ENCODE data around the gene TRAM2. TPM values are rescaled to one million over a fixed set of nuclear protein-coding genes. Genes with fewer than 3 reads are reported as not detected.

Gene TRAM2
- total and polyA plus RNA-seq, 2 of the 13 experiments (the other 11 are each of a cell fraction or from before 2014, with no cell fraction given) = 49.1 to 72.5 TPM

GRCh38 chr6:52475307-52475706 is 101.6 kb downstream of the TRAM2 start:
- Histone ChIP-seq H3K4me3 (replicated peaks in 1 of 3; ENCODE audit: insufficient read depth in 1 of 3, low read depth in 2 of 3, low read length in 3 of 3) (no peak overlapping the region), H3K4me1 (ENCODE audit: insufficient read depth, low read length) (no peaks in the 10 kb centered on the region), H3K79me2 (ENCODE audit: insufficient read depth, low read length) (no peaks in the 10 kb centered on the region), H3K27me3 (ENCODE audit: control insufficient read depth in 1 of 2, insufficient read depth in 2 of 2, low read length in 2 of 2) (no peaks in the 10 kb centered on the region), H2AFZ (ENCODE audit: low read length) (no peak overlapping the region), H3K4me2 (ENCODE audit: low read depth, low read length) (no peak overlapping the region), H4K20me1 (ENCODE audit: insufficient read depth, low read length) (no peaks in the 10 kb centered on the region), H3K27ac (ENCODE audit: extremely low read length, insufficient read depth, low read length) (no peak overlapping the region), H3K9ac (ENCODE audit: insufficient read depth, low read depth, low read length) (no peak overlapping the region), H3K36me3 (replicated peaks in 1 of 2; ENCODE audit: control insufficient read depth in 1 of 2, insufficient read depth in 2 of 2, low read length in 2 of 2) (no peaks in the 10 kb centered on the region), H3K9me3 (ENCODE audit: low read length) (no peaks in the 10 kb centered on the region)
- in situ Hi-C loops (cut with HindIII; ENCODE audit: extremely low pct_ligation_motif_present, low pct_unique_long_range_greater_than_20kb) = no loop called here
- no TSS peak for BruUV-seq (replicated peaks)
- no peak for DNase-seq (ENCODE audit: low spot score)
- no peak for FAIRE-seq
- 97% methylated on average over 2 of the region's 2 CpGs for WGBS (ENCODE audit: low lambda C conversion rate)
- intact Hi-C loops (cut with micrococcal nuclease; ENCODE audit: unreplicated experiment) = no loop called here
- CTCF ChIA-PET (ENCODE audit: low intra/inter-chr PET ratio, low total read pairs) = no interaction called here
- ATAC-seq = no peak
- TF ChIP-seq ZFP62 (CRISPR knock-in tag; IDR thresholded peaks at IDR 0.05) = no peak
- TF ChIP-seq, protein P1, sequence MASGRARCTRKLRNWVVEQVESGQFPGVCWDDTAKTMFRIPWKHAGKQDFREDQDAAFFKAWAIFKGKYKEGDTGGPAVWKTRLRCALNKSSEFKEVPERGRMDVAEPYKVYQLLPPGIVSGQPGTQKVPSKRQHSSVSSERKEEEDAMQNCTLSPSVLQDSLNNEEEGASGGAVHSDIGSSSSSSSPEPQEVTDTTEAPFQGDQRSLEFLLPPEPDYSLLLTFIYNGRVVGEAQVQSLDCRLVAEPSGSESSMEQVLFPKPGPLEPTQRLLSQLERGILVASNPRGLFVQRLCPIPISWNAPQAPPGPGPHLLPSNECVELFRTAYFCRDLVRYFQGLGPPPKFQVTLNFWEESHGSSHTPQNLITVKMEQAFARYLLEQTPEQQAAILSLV (CRISPR knock-in tag; IDR thresholded peaks at IDR 0.05; ENCODE audit: borderline replicate concordance) = no peak
- TF ChIP-seq HMG20B (CRISPR knock-in tag; conservative IDR thresholded peaks at IDR 0.05) = no peak
- TF ChIP-seq ATF5 (CRISPR knock-in tag; IDR thresholded peaks at IDR 0.05; ENCODE audit: low read depth) = no peak
- TF ChIP-seq ZNF713 (CRISPR knock-in tag; IDR thresholded peaks at IDR 0.05) = no peak
- TF ChIP-seq KLF11 (CRISPR knock-in tag; IDR thresholded peaks at IDR 0.05) = no peak
- TF ChIP-seq ZFYVE20 (CRISPR knock-in tag; IDR thresholded peaks at IDR 0.05; ENCODE audit: borderline replicate concordance, low read depth) = no peak
- TF ChIP-seq ZNF672 (CRISPR knock-in tag; IDR thresholded peaks at IDR 0.05) = no peak
- no peak for TF ChIP-seq TBX2 (CRISPR knock-in tag; IDR thresholded peaks at IDR 0.05; ENCODE audit: borderline replicate concordance)
- TF ChIP-seq, protein P2, sequence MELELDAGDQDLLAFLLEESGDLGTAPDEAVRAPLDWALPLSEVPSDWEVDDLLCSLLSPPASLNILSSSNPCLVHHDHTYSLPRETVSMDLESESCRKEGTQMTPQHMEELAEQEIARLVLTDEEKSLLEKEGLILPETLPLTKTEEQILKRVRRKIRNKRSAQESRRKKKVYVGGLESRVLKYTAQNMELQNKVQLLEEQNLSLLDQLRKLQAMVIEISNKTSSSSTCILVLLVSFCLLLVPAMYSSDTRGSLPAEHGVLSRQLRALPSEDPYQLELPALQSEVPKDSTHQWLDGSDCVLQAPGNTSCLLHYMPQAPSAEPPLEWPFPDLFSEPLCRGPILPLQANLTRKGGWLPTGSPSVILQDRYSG (CRISPR knock-in tag; IDR thresholded peaks at IDR 0.05) = no peak
- no peak for TF ChIP-seq ETV6 (CRISPR knock-in tag; conservative IDR thresholded peaks at IDR 0.05)
- no peak for TF ChIP-seq HOXA3 (CRISPR knock-in tag; IDR thresholded peaks at IDR 0.05)
- POLR2A ChIA-PET = no interaction called here

All from HepG2 (cell line).